ENCODE measurements around the gene KIF11.
A peak's percentile ranks its signal among the peaks of the same experiment; 100 is the strongest.
"Not testable (repeated sequence)": the region's sequence is repeated elsewhere in the genome, so short reads cannot be mapped to it uniquely, and the experiment has no call there.

The KIF11 gene

DNA sequence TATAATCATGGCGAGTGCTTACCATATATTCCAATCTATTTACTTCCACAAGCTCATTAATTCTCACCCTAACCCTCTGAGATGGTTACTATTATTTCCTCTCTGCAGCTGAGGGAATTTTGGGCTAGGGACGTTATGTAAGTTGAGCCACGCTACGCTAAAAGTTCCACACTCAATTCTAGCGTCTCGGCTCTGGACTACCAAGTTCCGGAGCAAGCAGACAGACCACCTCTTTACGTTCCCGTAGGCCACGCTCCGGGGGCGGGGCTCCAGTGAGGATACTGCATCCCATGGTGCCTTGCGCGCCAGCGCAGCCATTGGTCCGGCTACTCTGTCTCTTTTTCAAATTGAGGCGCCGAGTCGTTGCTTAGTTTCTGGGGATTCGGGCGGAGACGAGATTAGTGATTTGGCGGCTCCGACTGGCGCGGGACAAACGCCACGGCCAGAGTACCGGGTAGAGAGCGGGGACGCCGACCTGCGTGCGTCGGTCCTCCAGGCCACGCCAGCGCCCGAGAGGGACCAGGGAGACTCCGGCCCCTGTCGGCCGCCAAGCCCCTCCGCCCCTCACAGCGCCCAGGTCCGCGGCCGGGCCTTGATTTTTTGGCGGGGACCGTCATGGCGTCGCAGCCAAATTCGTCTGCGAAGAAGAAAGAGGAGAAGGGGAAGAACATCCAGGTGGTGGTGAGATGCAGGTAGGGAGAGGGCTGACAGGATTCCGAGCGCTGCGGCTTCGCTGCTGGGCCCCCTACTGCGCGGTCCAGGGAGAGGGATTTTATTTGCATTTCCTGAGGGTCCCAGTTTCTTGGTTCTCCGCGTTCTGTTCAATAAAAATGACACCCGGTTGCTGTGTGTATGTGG, at the start of gene KIF11:
KIF11 (plus strand) TSS at position 370 of the 858 bp plus-strand sequence; CDS start at position 616, 246 bp downstream.
- DNase-seq (ENCODE audit: low spot score), result peak; percentile 96

DNA sequence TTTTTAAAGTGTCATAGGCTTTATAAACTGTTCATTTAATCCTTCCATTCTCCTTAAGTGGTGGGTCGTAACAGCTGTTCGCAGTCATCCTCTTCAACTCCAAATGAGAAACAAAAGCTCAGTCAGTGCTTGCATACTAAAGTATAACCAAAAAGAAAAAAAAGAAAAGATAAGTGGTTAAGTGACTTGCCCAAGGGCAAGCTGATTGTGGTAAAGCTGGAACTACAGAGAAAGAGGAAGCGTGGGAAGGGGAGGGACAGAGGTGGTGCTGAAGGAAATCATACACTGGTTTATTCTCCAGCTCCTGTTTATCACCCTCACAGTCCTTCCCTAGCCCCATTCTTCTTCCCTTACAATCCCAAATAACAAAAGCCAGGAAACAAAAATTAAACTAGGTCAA, 48.6 kb upstream of the KIF11 start:
- DNase-seq (ENCODE audit: low spot score), result no peak

DNA sequence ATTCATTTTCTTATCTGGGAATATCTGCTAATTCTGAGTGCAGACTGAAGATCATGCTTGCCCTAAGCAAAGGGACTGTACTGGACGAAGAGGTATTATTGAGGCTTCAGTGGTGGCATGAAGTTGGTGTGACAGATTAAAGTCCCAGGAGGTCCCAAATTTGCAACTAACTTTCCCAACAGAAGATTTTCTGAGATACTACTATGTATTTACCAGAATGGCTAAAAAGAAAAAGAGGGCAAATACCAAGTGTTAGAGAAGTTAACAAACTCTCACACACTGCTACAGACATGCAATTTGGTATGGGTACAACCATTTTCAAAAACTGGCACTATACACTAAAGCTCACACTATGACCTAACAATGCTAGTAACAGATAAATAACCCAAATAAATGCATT, 47.4 kb upstream of the KIF11 start:
- DNase-seq (ENCODE audit: low spot score), result no peak

DNA sequence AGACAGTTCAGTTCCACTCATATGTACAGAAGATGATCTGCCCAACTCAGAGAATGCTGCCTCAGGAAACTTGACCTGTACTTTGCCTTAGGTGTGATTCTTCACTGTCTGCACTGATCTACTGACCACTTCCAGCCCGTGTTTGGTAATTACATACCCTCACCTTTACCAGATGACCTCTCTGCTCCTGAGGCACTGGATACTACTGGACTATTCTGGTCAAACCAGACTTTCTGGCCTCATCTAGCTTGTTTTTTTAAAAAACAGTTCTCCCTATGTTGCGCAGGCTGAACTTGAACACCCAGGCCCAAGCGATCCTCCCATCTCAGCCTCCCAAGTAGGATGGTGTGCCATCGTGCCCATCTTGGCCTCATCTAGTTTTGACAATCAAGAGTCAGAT, 45.3 kb upstream of the KIF11 start:
- DNase-seq (ENCODE audit: low spot score), result no peak

DNA sequence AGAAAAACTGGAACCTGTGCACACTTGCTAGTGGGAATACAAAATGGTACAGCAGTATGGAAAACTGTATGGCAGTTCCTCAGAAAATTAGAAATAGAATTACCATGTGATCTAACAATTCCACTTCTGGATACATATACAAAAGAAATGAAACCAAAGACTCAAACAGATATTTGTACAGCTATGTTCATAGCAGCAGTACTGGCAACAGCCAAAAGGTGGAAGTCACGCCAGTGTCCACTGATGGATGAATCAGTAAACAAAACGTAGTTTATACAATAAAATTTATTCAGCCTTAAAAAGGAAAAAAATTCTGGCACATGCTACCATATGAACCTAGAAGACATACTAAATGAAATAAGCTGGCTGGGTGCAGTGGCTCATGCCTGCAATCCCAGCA, 42.0 kb upstream of the KIF11 start:
- DNase-seq (ENCODE audit: low spot score), result no peak

DNA sequence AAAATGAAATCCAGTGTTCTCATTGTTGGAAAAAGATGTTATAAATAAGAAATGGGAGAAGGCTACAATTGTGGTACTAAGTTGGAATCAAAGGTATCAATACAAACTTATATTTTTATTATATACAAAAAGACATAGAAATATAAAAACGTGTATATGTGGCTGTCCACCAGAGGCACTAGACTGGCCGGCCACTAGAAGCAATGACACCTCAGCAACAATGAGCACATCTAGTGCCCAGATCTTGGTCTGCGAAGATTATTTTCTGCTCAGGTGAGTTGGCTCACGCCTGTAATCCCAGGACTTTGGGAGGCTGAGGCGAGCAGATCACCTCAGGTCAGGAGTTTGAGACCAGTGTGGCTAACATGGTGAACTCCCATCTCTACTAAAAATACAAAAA, 40.6 kb upstream of the KIF11 start:
- DNase-seq (ENCODE audit: low spot score), result no peak

DNA sequence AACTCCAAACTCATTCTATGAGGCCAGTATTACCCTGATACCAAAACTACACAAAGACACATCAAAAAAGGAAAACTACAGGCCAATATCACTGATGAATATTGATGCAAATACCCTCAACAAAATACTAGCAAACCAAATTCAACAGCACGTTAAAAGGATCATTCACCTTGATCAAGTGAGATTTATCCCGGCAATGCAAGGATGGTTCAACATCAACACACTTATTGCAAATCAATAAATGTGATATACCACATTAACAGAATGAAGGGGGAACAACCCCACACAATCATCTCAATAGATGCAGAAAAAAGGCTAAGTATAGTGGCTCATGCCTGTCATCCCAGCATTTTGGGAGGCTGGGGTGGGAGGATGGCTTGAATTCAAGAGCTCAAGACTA, 39.0 kb upstream of the KIF11 start:
- no peak for DNase-seq (ENCODE audit: low spot score)

DNA sequence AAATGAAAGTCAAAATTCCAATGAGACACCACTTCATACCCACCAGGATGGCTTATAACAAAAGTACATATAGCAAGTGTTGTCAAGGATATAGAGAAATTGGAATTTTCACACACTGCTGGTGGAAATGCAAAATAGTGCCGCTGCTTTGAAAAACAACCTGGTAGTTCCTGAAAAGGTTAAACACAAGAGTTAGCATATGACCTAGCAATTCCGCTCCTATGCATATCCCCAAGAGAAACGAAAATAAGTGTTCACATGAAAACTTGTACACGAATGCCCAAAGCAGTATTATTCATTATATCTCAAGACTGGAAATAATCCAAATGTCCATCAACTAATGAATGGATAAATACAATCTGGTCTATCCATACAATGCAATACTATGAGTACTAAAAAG, 33.9 kb upstream of the KIF11 start:
- DNase-seq (ENCODE audit: low spot score), result no peak

DNA sequence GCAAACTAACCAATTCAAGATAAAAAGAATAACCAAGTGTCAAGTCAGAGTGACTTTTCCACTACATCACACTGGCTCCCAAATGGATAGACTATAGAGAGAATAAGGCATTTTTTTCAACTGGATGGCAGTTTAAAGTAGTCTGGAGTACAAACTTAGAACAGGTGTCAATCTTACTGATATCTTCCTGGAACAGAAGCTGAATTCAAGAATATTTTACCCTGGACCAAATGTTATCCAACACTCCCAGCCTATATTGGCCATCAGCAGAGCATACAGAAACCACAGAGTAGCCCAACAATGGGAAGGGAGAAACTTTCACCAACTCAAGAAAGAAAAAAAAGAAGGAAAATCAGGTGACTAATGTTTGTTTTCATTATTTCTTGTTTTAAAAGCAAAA, 30.5 kb upstream of the KIF11 start:
- DNase-seq (ENCODE audit: low spot score), result no peak

DNA sequence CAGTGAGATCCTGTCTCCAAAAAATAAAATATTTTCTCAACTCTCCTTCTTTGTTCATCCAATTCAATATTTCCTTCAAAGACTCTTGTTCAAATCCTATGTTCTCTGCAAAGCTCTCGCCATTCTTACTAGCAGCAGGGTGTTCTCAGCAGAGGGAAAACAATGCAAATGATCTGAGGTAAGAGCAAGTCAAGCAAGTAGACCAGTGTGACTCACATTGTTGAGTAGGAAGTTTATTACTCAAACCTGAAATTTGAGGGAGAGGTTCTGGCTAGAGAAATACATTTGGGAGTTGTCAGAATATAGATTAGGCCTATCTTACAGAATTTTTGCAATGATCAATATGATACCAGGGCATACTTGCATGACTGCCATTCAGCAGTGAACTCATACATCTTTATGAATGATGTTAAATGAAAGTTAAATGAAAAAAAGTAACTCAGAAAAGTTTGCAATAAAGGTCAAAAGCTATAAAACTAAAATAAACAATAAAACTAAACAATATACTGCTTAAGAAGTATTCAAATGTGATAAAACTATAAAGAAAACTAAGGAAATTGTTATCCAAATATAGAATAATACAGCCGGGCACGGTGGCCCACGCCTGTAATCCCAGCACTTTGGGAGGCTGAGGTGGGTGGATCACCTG, 24.9 kb upstream of the KIF11 start:
- no peak for DNase-seq (ENCODE audit: low spot score)

DNA sequence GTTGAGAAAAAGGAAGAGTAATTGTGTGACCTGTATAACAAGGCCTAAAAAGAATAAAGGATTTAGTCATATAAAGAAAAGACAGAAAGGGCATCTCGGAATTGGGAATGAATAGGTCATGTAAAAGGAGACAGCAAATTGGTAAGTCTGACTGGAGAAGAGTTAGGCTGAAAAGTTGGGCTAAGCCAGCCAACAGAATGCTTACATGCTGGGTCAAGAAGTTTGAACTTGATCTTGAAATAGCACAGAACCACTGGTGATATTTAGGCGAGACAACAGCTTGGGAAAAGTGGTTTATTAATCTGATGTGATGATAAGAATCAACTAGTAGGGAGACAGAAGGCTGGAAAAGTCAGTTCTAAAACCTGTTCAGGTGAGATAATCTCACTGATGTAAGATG, 23.9 kb upstream of the KIF11 start:
- no peak for DNase-seq (ENCODE audit: low spot score)

DNA sequence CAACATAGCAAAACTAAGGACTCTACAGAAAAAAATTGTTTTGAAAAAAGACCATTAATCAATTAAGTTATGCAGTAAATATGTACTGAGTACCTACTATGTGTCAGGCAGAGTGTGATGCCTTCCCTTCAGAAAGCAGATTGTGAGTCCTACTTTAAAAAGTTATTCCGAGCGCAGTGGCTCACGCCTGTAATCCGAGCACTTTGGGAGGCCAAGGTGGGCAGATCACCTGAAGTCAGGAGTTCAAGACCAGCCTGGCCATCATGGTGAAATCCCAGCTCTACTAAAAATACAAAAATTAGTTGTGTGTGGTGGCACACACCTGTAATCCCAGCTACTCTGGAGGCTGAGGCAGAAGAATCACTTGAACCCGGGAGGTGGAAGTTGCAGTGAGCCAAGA, 23.3 kb upstream of the KIF11 start:
- not testable (repeated sequence) for DNase-seq (ENCODE audit: low spot score)

DNA sequence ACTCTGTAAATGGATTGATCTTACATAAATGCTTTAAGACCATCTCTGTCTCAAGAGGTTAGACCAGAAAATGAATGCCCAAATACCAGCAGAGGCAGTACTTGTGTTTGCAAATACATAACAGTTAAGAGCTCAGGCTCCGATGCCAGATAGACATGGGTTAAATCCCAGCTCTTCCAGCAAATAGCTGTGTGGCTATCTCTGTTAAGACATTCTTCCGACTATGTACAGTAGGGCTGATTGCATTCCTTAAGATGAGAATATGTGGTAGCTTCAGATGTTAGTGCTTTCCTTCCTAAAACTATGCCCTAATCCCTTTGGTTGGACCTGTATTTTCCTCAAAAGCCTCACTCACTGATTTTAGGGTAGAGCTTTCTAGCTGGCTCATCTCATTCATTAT, 21.3 kb upstream of the KIF11 start:
- DNase-seq (ENCODE audit: low spot score), result no peak

DNA sequence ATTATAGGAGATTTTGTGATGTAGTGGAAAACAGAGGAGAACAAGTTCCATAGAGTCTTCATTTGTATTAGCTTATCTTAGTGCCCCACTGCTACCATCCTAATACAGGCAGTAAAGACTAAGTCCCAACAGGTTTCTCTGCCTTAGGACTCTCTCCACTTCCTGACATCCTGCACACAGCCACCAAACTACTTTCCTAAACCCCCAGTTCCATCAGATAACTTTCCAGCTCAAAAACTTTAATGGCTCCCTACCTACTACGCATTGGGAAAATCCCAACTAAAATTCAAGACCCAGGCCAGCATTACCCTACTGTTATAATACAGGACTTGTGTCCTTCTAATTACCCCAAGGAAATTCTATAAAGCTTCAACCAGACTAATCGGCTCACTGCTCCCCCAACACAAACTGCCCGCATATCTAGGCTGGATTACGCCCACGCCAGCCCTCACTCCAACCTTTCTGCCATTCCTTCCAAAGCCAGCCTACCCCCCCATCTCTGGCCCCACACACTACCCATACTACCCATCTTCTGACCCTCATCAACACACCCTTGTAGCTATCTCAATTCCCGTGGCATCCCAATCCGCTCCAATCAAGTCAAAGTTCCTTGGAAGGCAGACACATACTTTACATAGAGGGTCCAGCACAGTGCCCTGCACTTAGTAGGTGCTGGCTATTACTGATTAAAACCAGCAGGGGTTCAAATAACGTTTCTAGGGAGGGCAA, 20.4 kb upstream of the KIF11 start:
- DNase-seq (ENCODE audit: low spot score), result no peak

DNA sequence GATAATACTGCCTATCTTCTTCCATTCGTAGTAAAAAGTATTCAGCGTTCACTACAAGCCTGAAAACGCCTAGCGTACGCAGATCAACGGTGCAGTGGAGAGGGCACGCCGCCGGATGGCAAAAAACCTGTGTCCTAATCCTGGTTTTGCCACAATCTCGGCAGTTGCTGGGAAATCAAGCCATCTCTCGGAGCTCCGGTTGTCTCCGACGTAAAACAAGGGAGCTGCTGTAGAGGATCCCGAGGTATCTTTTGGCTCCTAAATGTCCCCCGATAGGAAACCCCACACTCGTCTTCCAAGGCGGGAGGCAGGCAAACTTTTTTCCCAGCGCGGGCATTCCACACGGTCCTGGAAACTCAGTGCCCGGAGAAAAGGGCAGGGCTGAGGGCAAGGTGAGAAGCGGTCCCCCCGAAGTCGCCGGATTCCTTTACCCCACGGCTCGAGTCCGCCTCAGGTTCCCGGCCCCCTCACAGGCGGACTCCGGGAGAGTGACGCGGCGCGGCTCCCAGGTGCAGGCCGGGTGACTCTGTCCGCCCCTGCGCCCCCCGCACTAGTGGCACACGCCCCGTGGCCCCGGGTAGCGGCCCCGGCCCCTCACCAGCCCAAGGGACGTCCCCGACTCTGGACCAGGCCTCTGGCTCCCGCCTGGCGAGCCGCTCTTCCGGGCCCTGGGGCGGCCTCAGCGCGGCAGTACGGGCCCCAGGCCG, 19.7 kb upstream of the KIF11 start:
- DNase-seq (ENCODE audit: low spot score), result peak; percentile 10

DNA sequence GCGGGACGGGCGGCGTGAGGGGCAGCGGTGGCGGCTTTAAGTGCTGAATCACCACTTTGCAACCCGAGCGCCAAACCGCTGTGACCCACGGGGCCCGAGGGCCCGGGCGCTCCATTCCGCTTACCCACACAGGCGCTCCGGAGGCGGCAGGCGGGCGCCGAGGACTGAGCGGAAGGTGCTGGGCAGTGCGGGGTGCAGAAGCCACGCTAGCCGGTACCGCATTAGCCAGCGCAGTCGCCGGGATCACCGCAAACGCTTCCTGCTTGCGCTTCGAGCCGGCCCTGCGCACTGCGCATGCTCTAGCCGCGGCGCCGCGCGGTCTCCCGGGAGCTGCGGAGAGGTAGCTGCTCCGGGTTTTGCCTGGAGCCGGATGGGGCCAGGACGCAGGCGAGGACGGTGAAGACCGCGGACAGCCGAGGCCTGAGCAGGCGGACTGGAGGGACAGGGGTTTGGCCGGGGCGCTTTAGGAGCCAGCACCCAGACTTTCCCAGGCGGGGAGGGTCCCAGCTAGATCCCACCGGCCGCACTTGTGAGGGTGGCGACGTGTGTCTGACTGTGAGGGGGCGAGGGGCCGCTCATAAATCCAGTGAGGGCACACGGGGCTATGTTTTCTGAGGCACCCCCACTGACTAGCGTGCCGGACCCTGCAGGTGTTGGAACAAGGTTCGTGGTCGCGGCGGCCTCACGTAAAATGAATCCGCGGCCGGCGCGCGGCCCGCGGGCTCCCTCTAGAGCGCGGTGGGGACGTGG, 19.0 kb upstream of the KIF11 start, which contains the start of gene IDE:
IDE (minus strand) TSS at position 296 of the 750 bp plus-strand sequence; CDS start at position 222, 74 bp downstream.
- DNase-seq (ENCODE audit: low spot score), result peak; percentile 76

DNA sequence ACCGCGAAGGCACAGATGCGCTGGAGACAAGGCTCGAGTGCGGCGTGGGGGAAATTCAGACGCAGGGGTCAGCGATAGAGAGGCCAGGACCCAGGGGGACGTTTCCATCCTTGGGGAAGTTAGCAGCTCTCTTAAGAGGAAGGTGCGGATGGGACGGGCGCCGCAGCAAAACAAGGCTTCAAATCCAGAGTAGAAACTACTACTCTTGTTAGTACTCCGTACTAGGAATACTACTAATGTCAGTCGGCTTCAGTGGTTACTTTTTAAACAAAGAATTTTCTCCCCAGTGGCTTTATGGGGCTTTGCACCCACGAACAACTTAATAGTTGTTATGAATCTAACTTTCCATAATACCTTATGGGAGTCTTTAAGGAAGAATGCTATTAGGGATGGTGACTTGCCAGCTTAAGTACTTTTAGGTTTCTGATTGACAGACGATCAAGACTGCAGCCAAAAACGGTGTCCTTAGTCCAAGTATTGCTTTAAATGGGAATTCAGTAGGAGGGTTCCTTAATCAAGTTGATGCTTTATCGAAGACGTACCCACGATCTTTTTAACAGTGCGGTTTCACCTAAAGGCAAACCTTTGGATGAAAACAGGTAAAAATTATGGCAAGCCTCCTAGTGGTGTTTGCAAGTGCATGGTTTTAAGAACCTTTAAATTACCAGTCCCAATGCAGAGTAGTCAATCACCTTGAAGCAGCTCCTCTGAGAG, 18.2 kb upstream of the KIF11 start:
- peak; percentile 29 for DNase-seq (ENCODE audit: low spot score)

DNA sequence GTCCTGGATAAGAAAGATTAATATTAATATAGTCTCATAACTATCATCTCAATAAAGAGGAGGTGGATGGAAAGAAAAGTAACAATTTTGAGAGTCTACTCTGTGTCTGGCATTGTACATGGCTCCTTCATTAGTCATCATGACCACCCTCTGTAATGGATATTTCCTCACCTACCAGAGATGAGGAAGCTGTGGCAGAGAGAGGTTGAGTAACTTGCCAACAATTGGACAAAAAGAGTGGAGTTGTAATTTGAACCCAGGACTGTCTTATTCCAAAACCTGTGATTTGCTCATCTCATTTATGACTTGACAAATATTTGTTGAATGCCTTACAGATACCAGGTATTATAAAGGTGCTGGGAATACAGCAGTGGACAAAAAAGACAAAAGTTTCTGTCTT, 17.0 kb upstream of the KIF11 start:
- no peak for DNase-seq (ENCODE audit: low spot score)

DNA sequence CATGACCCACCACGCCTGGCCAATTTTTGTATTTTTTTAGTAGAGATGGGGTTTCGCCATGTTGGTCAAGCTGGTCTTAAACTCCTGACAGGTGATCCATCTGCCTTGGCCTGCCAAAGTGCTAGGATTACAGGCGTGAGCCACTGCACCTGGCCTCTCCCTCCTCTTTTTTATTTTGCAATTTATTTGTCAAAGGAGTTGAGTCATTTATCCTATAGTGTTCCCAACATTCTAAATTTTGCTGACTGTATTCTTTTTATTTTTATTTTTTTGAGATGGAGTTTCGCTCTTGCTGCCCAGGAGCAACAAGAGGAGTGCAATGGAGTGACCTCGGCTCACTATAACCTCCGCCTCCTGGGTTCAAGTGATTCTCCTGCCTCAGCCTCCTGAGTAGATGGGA, 10.6 kb upstream of the KIF11 start:
- DNase-seq (ENCODE audit: low spot score), result not testable (repeated sequence)

DNA sequence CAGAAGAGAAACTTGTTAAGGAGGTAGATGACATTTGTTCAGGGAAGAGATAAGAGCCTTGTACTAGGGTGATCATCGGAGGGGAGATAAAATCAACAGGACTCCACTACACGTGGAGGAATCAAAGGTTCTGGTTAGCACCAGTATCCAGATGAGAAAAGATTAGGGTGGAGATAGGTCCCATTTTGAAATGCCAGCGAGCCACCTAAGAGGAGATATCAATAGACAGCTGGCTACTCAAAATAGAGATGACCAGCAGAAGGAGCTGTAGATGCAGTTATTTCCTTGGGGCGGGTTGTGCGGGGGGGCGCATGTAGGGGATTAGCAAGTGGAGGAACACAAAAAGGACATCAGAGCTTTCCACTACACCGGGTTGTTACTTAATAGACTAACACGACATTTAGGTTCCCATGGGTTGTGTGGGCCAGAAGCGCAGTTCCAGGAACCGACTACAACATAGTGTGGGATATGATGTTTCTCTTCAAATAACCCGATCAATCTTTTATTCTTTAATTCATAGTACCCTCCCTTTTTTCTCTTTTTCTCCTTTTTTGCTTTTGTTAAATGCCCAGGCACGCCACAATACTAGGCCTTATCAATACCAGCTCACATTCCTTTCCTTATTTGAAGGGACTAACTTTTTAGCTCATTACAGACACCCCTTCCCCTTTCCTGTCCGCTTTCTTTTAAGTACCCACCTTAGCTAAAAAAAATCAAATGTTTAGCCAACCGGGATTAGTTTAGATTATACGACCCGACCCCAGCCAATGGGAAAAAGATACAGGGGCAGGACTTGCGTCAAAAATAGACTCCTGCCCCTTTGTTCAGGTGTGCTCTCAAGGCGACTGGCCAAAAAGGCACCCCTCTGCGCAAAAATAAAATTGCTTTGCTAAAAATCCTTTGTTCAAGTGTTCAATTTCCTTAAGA, 2.0 kb upstream of the KIF11 start:
- DNase-seq (ENCODE audit: low spot score), result peak; percentile 57
